ENCODE results near the gene LMAN1L.

DNA sequence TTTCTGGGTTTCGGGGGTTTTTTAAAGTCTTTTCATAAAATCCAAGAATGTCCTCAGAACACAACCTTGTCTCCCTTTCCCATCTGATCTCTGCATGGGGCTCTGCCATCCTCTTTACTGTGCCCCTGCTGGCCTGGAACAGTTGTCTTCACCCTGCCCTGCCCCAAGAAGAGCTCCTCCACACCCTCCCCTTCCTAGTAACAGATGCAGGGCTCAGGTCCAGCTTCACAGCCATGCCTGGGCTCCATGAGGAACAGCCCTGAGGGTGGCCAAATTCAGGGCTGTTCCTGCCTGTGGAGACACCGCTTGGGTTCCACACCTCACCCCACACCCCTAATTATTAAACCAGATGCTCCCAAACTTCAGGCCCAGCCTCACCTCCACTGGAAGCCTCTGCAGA is 43.2 kb downstream of the LMAN1L start:
- TF ChIP-seq, protein P1, sequence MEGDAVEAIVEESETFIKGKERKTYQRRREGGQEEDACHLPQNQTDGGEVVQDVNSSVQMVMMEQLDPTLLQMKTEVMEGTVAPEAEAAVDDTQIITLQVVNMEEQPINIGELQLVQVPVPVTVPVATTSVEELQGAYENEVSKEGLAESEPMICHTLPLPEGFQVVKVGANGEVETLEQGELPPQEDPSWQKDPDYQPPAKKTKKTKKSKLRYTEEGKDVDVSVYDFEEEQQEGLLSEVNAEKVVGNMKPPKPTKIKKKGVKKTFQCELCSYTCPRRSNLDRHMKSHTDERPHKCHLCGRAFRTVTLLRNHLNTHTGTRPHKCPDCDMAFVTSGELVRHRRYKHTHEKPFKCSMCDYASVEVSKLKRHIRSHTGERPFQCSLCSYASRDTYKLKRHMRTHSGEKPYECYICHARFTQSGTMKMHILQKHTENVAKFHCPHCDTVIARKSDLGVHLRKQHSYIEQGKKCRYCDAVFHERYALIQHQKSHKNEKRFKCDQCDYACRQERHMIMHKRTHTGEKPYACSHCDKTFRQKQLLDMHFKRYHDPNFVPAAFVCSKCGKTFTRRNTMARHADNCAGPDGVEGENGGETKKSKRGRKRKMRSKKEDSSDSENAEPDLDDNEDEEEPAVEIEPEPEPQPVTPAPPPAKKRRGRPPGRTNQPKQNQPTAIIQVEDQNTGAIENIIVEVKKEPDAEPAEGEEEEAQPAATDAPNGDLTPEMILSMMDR (IDR thresholded peaks at IDR 0.05; ENCODE audit: poor library complexity, severe bottlenecking): no peak
- TF ChIP-seq EZH2 (IDR thresholded peaks at IDR 0.05; ENCODE audit: borderline replicate concordance, insufficient read depth, low read length, poor library complexity, severe bottlenecking): no peak
- TF ChIP-seq, protein P2, sequence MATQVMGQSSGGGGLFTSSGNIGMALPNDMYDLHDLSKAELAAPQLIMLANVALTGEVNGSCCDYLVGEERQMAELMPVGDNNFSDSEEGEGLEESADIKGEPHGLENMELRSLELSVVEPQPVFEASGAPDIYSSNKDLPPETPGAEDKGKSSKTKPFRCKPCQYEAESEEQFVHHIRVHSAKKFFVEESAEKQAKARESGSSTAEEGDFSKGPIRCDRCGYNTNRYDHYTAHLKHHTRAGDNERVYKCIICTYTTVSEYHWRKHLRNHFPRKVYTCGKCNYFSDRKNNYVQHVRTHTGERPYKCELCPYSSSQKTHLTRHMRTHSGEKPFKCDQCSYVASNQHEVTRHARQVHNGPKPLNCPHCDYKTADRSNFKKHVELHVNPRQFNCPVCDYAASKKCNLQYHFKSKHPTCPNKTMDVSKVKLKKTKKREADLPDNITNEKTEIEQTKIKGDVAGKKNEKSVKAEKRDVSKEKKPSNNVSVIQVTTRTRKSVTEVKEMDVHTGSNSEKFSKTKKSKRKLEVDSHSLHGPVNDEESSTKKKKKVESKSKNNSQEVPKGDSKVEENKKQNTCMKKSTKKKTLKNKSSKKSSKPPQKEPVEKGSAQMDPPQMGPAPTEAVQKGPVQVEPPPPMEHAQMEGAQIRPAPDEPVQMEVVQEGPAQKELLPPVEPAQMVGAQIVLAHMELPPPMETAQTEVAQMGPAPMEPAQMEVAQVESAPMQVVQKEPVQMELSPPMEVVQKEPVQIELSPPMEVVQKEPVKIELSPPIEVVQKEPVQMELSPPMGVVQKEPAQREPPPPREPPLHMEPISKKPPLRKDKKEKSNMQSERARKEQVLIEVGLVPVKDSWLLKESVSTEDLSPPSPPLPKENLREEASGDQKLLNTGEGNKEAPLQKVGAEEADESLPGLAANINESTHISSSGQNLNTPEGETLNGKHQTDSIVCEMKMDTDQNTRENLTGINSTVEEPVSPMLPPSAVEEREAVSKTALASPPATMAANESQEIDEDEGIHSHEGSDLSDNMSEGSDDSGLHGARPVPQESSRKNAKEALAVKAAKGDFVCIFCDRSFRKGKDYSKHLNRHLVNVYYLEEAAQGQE (IDR thresholded peaks at IDR 0.05; ENCODE audit: borderline replicate concordance): no peak

Data from neural cell (in vitro differentiated cells).